HG03432 (cell line): ENCODE measurements around the gene AKAP12.

Experiments used
- ATAC-seq: cut with Tn5 transposase; IDR thresholded peaks from one replicate; pipeline ENCODE4 v1.9.1; 2021; ENCODE audit warnings: mild to moderate bottlenecking, moderate library complexity; ENCODE audit not compliant: unreplicated experiment

AKAP12 gene

GRCh38 chr6:151279891-151280290 is 40.1 kb downstream of the AKAP12 start:
- no peak for ATAC-seq

- no peak for ATAC-seq
Observed at GRCh38 chr6:151280859-151281258, 41.1 kb downstream of the AKAP12 start.

GRCh38 chr6:151284012-151284411 is 44.2 kb downstream of the AKAP12 start:
- peak; percentile 63 for ATAC-seq

- peak; percentile 55 for ATAC-seq
Observed at GRCh38 chr6:151284548-151285017, 44.8 kb downstream of the AKAP12 start.

- no peak for ATAC-seq
Observed at GRCh38 chr6:151285122-151285521, 45.4 kb downstream of the AKAP12 start.

GRCh38 chr6:151286214-151286613 is 46.4 kb downstream of the AKAP12 start:
- ATAC-seq, result no peak

- ATAC-seq, result no peak
Observed at GRCh38 chr6:151288712-151289398, 49.1 kb downstream of the AKAP12 start.

- ATAC-seq, result no peak
Observed at GRCh38 chr6:151289399-151290007, 49.7 kb downstream of the AKAP12 start.

GRCh38 chr6:151290877-151291721 is 51.3 kb downstream of the AKAP12 start:
- ATAC-seq, result no peak

- ATAC-seq, result no peak
Observed at GRCh38 chr6:151291722-151292059, 51.9 kb downstream of the AKAP12 start.

GRCh38 chr6:151292974-151293687 is 53.4 kb downstream of the AKAP12 start:
- no peak for ATAC-seq

- ATAC-seq, result no peak
Observed at GRCh38 chr6:151293688-151294016, 53.9 kb downstream of the AKAP12 start.

- no peak for ATAC-seq
Observed at GRCh38 chr6:151294561-151295101, 54.9 kb downstream of the AKAP12 start.

- no peak for ATAC-seq
Observed at GRCh38 chr6:151297886-151298285, 58.1 kb downstream of the AKAP12 start.

- no peak for ATAC-seq
Observed at GRCh38 chr6:151299011-151299410, 59.2 kb downstream of the AKAP12 start.

- no peak for ATAC-seq
Observed at GRCh38 chr6:151300267-151300991, 60.7 kb downstream of the AKAP12 start.

GRCh38 chr6:151301547-151301946 is 61.8 kb downstream of the AKAP12 start:
- no peak for ATAC-seq

- no peak for ATAC-seq
Observed at GRCh38 chr6:151303231-151303630, 63.5 kb downstream of the AKAP12 start.

GRCh38 chr6:151306269-151306783 is 66.6 kb downstream of the AKAP12 start:
- ATAC-seq, result no peak

GRCh38 chr6:151307501-151307900 is 67.7 kb downstream of the AKAP12 start:
- ATAC-seq, result no peak
